ENCODE results near the gene AGO3.

The AGO3 gene

GRCh38 chr1:36098650-36099365, 167.9 kb downstream of the AGO3 start:
- DNase-seq = no peak

- peak; percentile 26 for DNase-seq
Observed at GRCh38 chr1:36099681-36100341, 168.9 kb downstream of the AGO3 start.

- DNase-seq = no peak
Observed at GRCh38 chr1:36100376-36100775, 169.5 kb downstream of the AGO3 start.

GRCh38 chr1:36101546-36101945, 170.6 kb downstream of the AGO3 start:
- no peak for DNase-seq

GRCh38 chr1:36106269-36106668, 175.4 kb downstream of the AGO3 start:
- no peak for DNase-seq

- DNase-seq = no peak
Observed at GRCh38 chr1:36107394-36107793, 176.5 kb downstream of the AGO3 start.

GRCh38 chr1:36108314-36108713, 177.4 kb downstream of the AGO3 start:
- no peak for DNase-seq

GRCh38 chr1:36109041-36109679, 178.3 kb downstream of the AGO3 start:
- DNase-seq = no peak

GRCh38 chr1:36111151-36111550, 180.2 kb downstream of the AGO3 start:
- no peak for DNase-seq

- no peak for DNase-seq
Observed at GRCh38 chr1:36112823-36113222, 181.9 kb downstream of the AGO3 start.

- DNase-seq = no peak
Observed at GRCh38 chr1:36114371-36114770, 183.5 kb downstream of the AGO3 start.

- no peak for DNase-seq
Observed at GRCh38 chr1:36115200-36115669, 184.3 kb downstream of the AGO3 start.

- DNase-seq = no peak
Observed at GRCh38 chr1:36115931-36116330, 185.0 kb downstream of the AGO3 start.

- DNase-seq = no peak
Observed at GRCh38 chr1:36116901-36117300, 186.0 kb downstream of the AGO3 start.

GRCh38 chr1:36118447-36119204, 187.7 kb downstream of the AGO3 start:
- no peak for DNase-seq

GRCh38 chr1:36119456-36119855, 188.6 kb downstream of the AGO3 start:
- no peak for DNase-seq
